GM12864 (cell line): Measurements from ENCODE around the gene PRR33.

Experiments
- DNase-seq: peaks from one replicate; pipeline ENCODE4 v3.0.0-alpha.2; 2011; ENCODE audit warnings: low read depth
- H3K4me3 ChIP-seq: 2 replicates; pipeline ENCODE4 v1.5.1; 2011; ENCODE audit warnings: mild to moderate bottlenecking, low read depth, low read length, control low read depth
- CTCF ChIP-seq: IDR thresholded peaks from 2 replicates; pipeline ENCODE4 v1.5.1; 2011; ENCODE audit warnings: low read depth, mild to moderate bottlenecking, moderate library complexity, low read length, control low read depth, inconsistent platforms; ENCODE audit errors: missing control alignments

The PRR33 gene

DNA sequence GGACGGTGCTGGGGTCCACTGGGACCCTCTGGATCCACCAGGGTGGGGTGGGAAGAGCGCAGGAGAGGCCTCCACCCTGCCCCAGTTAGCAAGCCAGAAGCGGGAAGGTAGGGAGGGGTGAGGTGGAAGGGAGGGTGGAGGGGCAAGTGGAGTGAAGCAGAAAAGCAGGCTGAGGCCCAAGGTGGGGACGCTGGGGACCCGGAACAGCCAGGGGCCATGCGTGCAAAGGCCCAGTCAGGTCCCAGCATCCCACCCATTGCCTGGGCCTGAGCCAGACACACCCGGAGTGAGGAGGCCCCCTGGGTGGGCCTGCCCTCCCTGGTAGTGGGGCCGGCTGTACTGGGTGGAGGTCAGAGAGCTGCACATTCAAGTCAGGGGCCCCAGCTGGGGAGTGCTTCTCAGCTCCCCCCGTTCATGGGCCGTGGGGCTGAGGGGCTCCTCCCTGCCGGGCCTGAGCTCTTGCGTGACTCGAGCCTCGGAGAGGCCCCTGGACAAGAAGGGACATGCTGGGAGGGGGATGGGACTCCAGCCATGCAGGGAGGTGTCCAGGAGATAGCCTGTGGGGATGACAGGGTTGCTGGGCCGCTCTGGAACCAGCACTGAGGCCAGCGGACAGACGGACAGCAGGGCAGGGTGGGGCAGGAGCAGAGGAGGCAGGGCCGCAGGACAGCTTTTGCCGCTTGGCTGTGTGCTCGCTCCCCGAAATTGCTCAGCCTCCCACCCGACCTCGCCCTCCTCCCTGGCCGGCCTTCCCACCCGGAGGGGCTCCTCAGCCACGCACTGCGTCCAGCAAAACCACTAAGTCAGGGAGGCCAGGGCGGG, 35.5 kb upstream of the PRR33 start:
- TF ChIP-seq CTCF = no peak
- DNase-seq = no peak

GRCh38 chr11:1926156-1927025, 34.7 kb upstream of the PRR33 start:
- H3K4me3 ChIP-seq = no peak overlapping the region
- TF ChIP-seq CTCF = no peak
- no peak for DNase-seq

More for the DNA sequence above, 35.5 kb upstream of the PRR33 start:
- no peak overlapping the region for H3K4me3 ChIP-seq

DNA sequence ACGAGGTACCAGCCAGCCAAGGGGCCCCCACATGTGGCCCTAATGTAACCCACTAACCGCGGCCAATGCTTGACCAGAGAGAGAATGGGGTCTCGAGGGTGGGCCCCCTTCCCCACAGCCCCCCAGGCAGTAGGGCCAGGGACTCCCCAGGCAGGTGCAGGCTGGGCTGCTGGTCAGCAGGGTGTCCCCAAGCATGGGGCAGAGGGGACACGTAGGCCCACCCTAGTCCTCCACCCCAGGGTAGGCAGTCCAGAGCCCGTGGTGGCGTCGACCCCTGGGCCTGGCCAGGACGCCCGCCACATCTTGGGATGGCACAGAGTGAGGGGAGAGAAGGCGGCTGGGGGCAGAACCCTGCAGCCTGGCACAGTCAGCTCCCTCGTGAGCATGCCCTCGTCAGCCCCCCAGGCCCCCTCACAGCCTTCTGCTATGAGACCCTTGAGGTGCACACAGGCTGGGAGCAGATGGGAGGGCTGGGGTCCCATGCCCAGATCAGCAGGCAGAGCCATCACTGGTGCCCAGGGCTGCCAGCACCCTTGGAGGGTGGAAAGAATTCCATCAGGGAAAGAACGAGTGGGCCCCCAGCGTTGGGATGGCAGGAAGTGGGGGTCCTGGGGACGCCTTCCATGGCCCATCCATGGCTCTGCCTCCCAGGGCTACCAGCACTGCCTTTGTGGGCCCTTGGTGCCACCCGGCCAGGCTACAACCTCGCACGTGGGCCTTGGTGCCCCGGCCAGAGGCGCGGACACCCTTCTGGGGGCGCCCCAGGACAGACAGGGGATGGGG, 33.9 kb upstream of the PRR33 start:
- no peak overlapping the region for H3K4me3 ChIP-seq
- DNase-seq = no peak
- no peak for TF ChIP-seq CTCF

DNA sequence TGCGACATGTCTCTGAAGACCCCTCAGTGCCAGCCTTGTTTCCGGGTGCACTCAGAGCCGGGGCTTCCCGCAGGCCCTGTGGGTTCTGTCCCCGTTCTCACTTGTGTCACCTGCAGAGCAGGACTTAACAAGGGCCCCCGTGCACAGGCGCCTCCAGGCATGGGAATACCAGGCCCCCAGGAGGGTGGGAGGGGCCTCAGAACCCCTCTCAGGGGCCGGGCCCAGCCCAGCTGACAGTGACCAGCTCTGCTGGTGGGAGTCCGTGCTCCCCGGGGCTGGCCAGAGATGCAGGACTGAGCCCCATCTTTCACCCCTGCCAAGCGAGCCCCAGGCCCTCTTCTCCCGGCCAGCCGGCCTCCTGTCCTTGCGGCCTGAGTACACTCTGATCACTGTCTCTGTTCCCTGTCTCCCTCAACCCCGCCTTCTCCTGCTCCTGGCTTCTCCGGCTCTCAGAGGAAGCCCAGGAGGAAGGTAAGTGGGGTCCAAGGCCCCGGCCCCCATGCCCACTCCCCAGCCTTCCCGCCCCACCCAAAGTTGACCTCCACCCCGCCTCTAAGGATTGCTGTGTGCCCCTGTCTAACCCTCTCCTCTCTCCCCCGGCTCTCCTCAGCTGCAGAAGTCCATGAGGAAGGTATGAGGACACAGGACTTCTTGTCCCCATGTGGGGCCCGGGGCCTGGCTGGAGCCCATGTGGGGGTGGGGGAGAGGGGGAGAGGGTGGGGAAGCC, 33.1 kb upstream of the PRR33 start:
- DNase-seq = no peak
- TF ChIP-seq CTCF = no peak
- H3K4me3 ChIP-seq = no peak overlapping the region

DNA sequence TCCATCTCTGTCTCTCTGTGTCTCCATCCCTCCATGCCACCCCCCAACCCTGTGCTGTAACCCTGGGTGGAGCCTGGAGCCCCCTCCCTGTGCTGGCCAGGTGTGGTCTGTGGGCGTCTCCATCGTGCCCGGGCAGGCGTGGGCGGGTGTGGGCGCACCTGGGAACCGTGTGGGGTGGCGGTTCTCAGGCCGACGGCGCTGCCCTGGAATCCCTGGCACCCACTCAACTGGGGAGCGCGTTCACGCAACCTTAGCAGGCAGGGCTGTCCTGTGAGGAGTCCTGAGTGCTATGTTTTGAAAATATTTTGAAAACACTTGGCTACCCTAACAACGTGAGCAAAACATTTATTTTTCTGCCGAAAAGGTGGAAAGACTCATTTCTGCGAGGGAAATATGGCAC, 32.5 kb upstream of the PRR33 start:
- TF ChIP-seq CTCF = no peak
- no peak overlapping the region for H3K4me3 ChIP-seq
- DNase-seq = no peak

- no peak overlapping the region for H3K4me3 ChIP-seq
- TF ChIP-seq CTCF = no peak
- no peak for DNase-seq
Observed at GRCh38 chr11:1923201-1923956, 31.7 kb upstream of the PRR33 start.
